HG03575 (cell line): Measurements from ENCODE around the gene TMTC2.
A peak's percentile ranks its signal among the peaks of the same experiment; 100 is the strongest.

Source experiments
- ATAC-seq: cut with Tn5 transposase; IDR thresholded peaks from one replicate; pipeline ENCODE4 v1.9.1; 2021; ENCODE audit not compliant: unreplicated experiment, insufficient number of reproducible peaks, low FRiP score; ENCODE audit errors: extremely low read depth

The TMTC2 gene

GRCh38 chr12:82673698-82674097, 13.0 kb upstream of the TMTC2 start:
- ATAC-seq, result no peak

GRCh38 chr12:82675246-82675645, 11.5 kb upstream of the TMTC2 start:
- no peak for ATAC-seq

- ATAC-seq, result no peak
Measured at GRCh38 chr12:82682326-82682725, 4.4 kb upstream of the TMTC2 start.

GRCh38 chr12:82682851-82683261, 3.9 kb upstream of the TMTC2 start:
- ATAC-seq, result no peak

GRCh38 chr12:82685790-82686167, 927 bp upstream of the TMTC2 start:
- ATAC-seq, result peak; percentile 59

GRCh38 chr12:82687021-82688011, 610 bp downstream of the TMTC2 start:
- ATAC-seq, result peak; percentile 5

GRCh38 chr12:82688035-82688501, 1.4 kb downstream of the TMTC2 start:
- no peak for ATAC-seq

- ATAC-seq, result no peak
Measured at GRCh38 chr12:82688596-82688995, 1.9 kb downstream of the TMTC2 start.

- ATAC-seq, result no peak
Measured at GRCh38 chr12:82690006-82690405, 3.3 kb downstream of the TMTC2 start.

- no peak for ATAC-seq
Measured at GRCh38 chr12:82691513-82691912, 4.8 kb downstream of the TMTC2 start.

GRCh38 chr12:82694276-82694675, 7.6 kb downstream of the TMTC2 start:
- ATAC-seq, result no peak

GRCh38 chr12:82694970-82695369, 8.3 kb downstream of the TMTC2 start:
- ATAC-seq, result no peak

- no peak for ATAC-seq
Measured at GRCh38 chr12:82695531-82695930, 8.8 kb downstream of the TMTC2 start.

GRCh38 chr12:82696543-82696942, 9.8 kb downstream of the TMTC2 start:
- ATAC-seq, result no peak

GRCh38 chr12:82698708-82699564, 12.2 kb downstream of the TMTC2 start:
- no peak for ATAC-seq

- no peak for ATAC-seq
Measured at GRCh38 chr12:82705774-82706173, 19.1 kb downstream of the TMTC2 start.

GRCh38 chr12:82708061-82708879, 21.6 kb downstream of the TMTC2 start:
- no peak for ATAC-seq

- no peak for ATAC-seq
Measured at GRCh38 chr12:82709794-82710355, 23.2 kb downstream of the TMTC2 start.

- no peak for ATAC-seq
Measured at GRCh38 chr12:82710741-82711140, 24.0 kb downstream of the TMTC2 start.
